ENCODE measurements around the gene FBXL12. TPM values are rescaled to one million over a fixed set of nuclear protein-coding genes. Genes with fewer than 3 reads are reported as not detected.

FBXL12 gene
- total RNA-seq, 1 experiment from 2014 or later: 21.9 TPM

GRCh38 chr19:9793071-9793591 lies 25.7 kb downstream of the FBXL12 start (continued):
- no peak for TF ChIP-seq REST (IDR thresholded peaks at IDR 0.05; ENCODE audit: low read depth)
- no peak for TF ChIP-seq YY1 (IDR thresholded peaks at IDR 0.05; ENCODE audit: extremely low read depth, insufficient replicate concordance, low read depth, low read length)

GRCh38 chr19:9792206-9793070 lies 26.4 kb downstream of the FBXL12 start:
- Histone ChIP-seq H3K9me2 (ENCODE audit: insufficient read depth) (no peaks in the 10 kb centered on the region), H3K27me3 (ENCODE audit: insufficient read depth, low read length) (no peaks in the 10 kb centered on the region), H3K4me3 (replicated peaks in 1 of 2; ENCODE audit: low read depth in 1 of 2, low read length in 2 of 2) (no peak overlapping the region), H4K20me1 (ENCODE audit: insufficient read depth) (no peaks in the 10 kb centered on the region), H3K36me3 (ENCODE audit: control insufficient read depth in 1 of 2, insufficient read depth in 2 of 2, low read length in 2 of 2) (no peaks in the 10 kb centered on the region), H3K4me1 (ENCODE audit: control insufficient read depth in 1 of 2, insufficient read depth in 2 of 2, low read length in 2 of 2) (no peaks in the 10 kb centered on the region), H3K9ac (ENCODE audit: low read length) (no peak overlapping the region), H2AFZ (ENCODE audit: low read depth, low read length, poor library complexity, severe bottlenecking) (no peak overlapping the region), H3K79me2 (ENCODE audit: insufficient read depth, low read length) (no peaks in the 10 kb centered on the region), H3K4me2 (ENCODE audit: low read length) (no peak overlapping the region), H3K9me3 (ENCODE audit: control insufficient read depth in 1 of 2, insufficient read depth in 1 of 2, low read depth in 1 of 2, low read length in 2 of 2) (peaks cover 0 to 4% of the 10 kb centered on the region in 2 experiments; a peak in 2 of 4 replicates), H3K27ac (ENCODE audit: low read depth, low read length) (no peak overlapping the region)
- intact Hi-C loops (cut with micrococcal nuclease): loop anchor here (10.0 kb wide), 1 partner anchor 358 kb away; the partner anchor contains the start of gene ZNF266
- POLR2A ChIA-PET: no interaction called here
- RAD21 ChIA-PET (ENCODE audit: low non-redundant PET in 1 of 2, low total read pairs in 2 of 2, uncharacterized antibody in 2 of 2, unreplicated experiment in 2 of 2): no interaction called here
- DNase-seq (ENCODE audit: low read depth, low spot score): no peak
- ATAC-seq: no peak
- no TSS peak for BruUV-seq (replicated peaks)
- CTCF ChIA-PET: no interaction called here
- TF ChIP-seq TCF7L2 (IDR thresholded peaks at IDR 0.05; ENCODE audit: borderline replicate concordance, extremely low read depth, insufficient read depth, insufficient read length) (no peak), EZH2 (IDR thresholded peaks at IDR 0.05) (no peak), POLR2A (IDR thresholded peaks at IDR 0.05; ENCODE audit: borderline replicate concordance, extremely low read depth, insufficient read depth, insufficient read length) (no peak), REST (IDR thresholded peaks at IDR 0.05; ENCODE audit: low read depth) (no peak), RAD21 (IDR thresholded peaks at IDR 0.05; ENCODE audit: low read depth) (no peak), FOSL1 (IDR thresholded peaks at IDR 0.05; ENCODE audit: low read depth) (no peak), MAX (IDR thresholded peaks at IDR 0.05) (no peak)

Data from HCT116 (cell line).